Endodermal cell (in vitro differentiated cells): ENCODE measurements around the gene ERCC1. TPM values are rescaled to one million over a fixed set of nuclear protein-coding genes. Genes with fewer than 3 reads are reported as not detected.

Experiments
- DNase-seq: peaks from one replicate; pipeline ENCODE4 v3.0.0-alpha.2; 2017
- H3K27ac ChIP-seq: 2 replicates; pipeline ENCODE4 v1.5.1; 2013; ENCODE audit warnings: mild to moderate bottlenecking, low read depth, low read length, moderate library complexity
- H3K27me3 ChIP-seq: 2 replicates; pipeline ENCODE4 v1.6.1; 2013; ENCODE audit warnings: mild to moderate bottlenecking, low read length, moderate library complexity; ENCODE audit not compliant: insufficient read depth, control insufficient read depth, poor library complexity, severe bottlenecking
- H3K36me3 ChIP-seq: 2 replicates; pipeline ENCODE4 v1.7.0; 2013; ENCODE audit warnings: mild to moderate bottlenecking, low read length, moderate library complexity; ENCODE audit not compliant: control insufficient read depth, insufficient read depth
- H3K4me1 ChIP-seq: one replicate; pipeline ENCODE4 v1.7.0; 2013; ENCODE audit warnings: low read length; ENCODE audit not compliant: control insufficient read depth, insufficient read depth
- H3K4me3 ChIP-seq: 2 replicates; pipeline ENCODE4 v1.5.1; 2013; ENCODE audit warnings: mild to moderate bottlenecking, low read length, moderate library complexity
- H3K9ac ChIP-seq: 2 replicates; pipeline ENCODE4 v1.6.1; 2013; ENCODE audit warnings: mild to moderate bottlenecking, low read length, moderate library complexity; ENCODE audit not compliant: poor library complexity, severe bottlenecking; ENCODE audit errors: extremely low read depth
- H3K9me3 ChIP-seq: 2 replicates; pipeline ENCODE4 v1.6.1; 2013; ENCODE audit warnings: mild to moderate bottlenecking, low read length, moderate library complexity; ENCODE audit not compliant: control insufficient read depth
- H3K27ac Mint-ChIP-seq: 2 replicates; pipeline ENCODE4 v1.8.0; 2020; ENCODE audit warnings: mixed read lengths
- H3K27me3 Mint-ChIP-seq: 2 replicates; pipeline ENCODE4 v1.8.0; 2021; ENCODE audit warnings: mild to moderate bottlenecking, mixed read lengths; ENCODE audit not compliant: insufficient read depth
- H3K36me3 Mint-ChIP-seq: 2 replicates; pipeline ENCODE4 v1.8.0; 2020; ENCODE audit warnings: low read depth, mixed read lengths
- H3K4me1 Mint-ChIP-seq: 2 replicates; pipeline ENCODE4 v1.8.0; 2020; ENCODE audit warnings: mixed read lengths
- H3K4me3 Mint-ChIP-seq: 2 replicates; pipeline ENCODE4 v1.8.0; 2020; ENCODE audit warnings: mild to moderate bottlenecking, moderate library complexity, mixed read lengths
- H3K9me3 Mint-ChIP-seq: 2 replicates; pipeline ENCODE4 v1.8.0; 2020; ENCODE audit warnings: mild to moderate bottlenecking, mixed read lengths
- CTCF ChIP-seq: fragments of 200-600 bp; sonication (generic); conservative IDR thresholded peaks from 2 replicates; pipeline ENCODE4 v1.5.0; 2021; ENCODE audit warnings: antibody characterized with exemption, mild to moderate bottlenecking
- WGBS, 2 experiments: methylation state at CpG; one replicate each; pipeline versions ENCODE4 v1.1.5 to v1.1.7; 2013; ENCODE audit warnings: missing lambda C conversion rate in 2 of 2, mixed read lengths in 1 of 2; ENCODE audit not compliant: insufficient coverage in 1 of 2, insufficient read length in 1 of 2; 5-methylcytosine and 5-hydroxymethylcytosine counted together
- total RNA-seq, 2 donors: library from RNA; stranded (reverse); fragmentation: NEBNext Ultra II Directional in 1 of 2; extraction: Animal tissue kit (Norgen Biotek cat#: 25700) in 1 of 2; gene quantifications; 2 replicates in 1 of 2; 3 replicates in 1 of 2; pipeline ENCODE4 v1.2.1, GENCODE V29; 2021

ERCC1 gene
- total RNA-seq, 2 donors from 2014 or later, result 53.5 to 63.6 TPM

GRCh38 chr19:45440873-45441654 lies 17.3 kb upstream of the ERCC1 start:
- DNase-seq, result peak; percentile 80
- 88 to 93% methylated on average over 7 to 9 of the region's 9 CpGs for WGBS, 2 experiments
- no peak overlapping the region for H3K9ac ChIP-seq

GRCh38 chr19:45440259-45440638 lies 16.5 kb upstream of the ERCC1 start:
- TF ChIP-seq CTCF, result no peak
- H3K4me1 ChIP-seq, result peaks cover 2% of the 10 kb centered on the region
- Mint-ChIP-seq H3K36me3 (no peaks in the 10 kb centered on the region), H3K9me3 (no peaks in the 10 kb centered on the region), H3K4me3 (peak overlapping the region; percentile 56), H3K27ac (no peak overlapping the region), H3K27me3 (peaks cover 5% of the 10 kb centered on the region), H3K4me1 (peaks cover 13% of the 10 kb centered on the region)
- H3K9ac ChIP-seq, result peak overlapping the region; percentile 66
- H3K36me3 ChIP-seq, result no peaks in the 10 kb centered on the region
- DNase-seq, result no peak
- H3K27me3 ChIP-seq, result no peaks in the 10 kb centered on the region
- H3K4me3 ChIP-seq, result peak overlapping the region; percentile 74
- WGBS, 2 experiments, result 67 to 90% methylated on average over 4 to 9 of the region's 9 CpGs
- no peak overlapping the region for H3K27ac ChIP-seq
- no peaks in the 10 kb centered on the region for H3K9me3 ChIP-seq

More at GRCh38 chr19:45440873-45441654, 17.3 kb upstream of the ERCC1 start:
- Mint-ChIP-seq H3K4me1 (peaks cover 13% of the 10 kb centered on the region), H3K9me3 (no peaks in the 10 kb centered on the region), H3K27me3 (peaks cover 4% of the 10 kb centered on the region), H3K36me3 (no peaks in the 10 kb centered on the region), H3K4me3 (peak overlapping the region; percentile 56), H3K27ac (no peak overlapping the region)
- no peaks in the 10 kb centered on the region for H3K9me3 ChIP-seq
- H3K4me3 ChIP-seq, result no peak overlapping the region
- no peak overlapping the region for H3K27ac ChIP-seq
- peaks cover 2% of the 10 kb centered on the region for H3K4me1 ChIP-seq
- no peaks in the 10 kb centered on the region for H3K27me3 ChIP-seq
- no peaks in the 10 kb centered on the region for H3K36me3 ChIP-seq
- no peak for TF ChIP-seq CTCF

- Mint-ChIP-seq H3K27ac (no peak overlapping the region), H3K4me3 (peak overlapping the region; percentile 56), H3K4me1 (peaks cover 11% of the 10 kb centered on the region), H3K36me3 (no peaks in the 10 kb centered on the region), H3K9me3 (no peaks in the 10 kb centered on the region), H3K27me3 (peaks cover 8% of the 10 kb centered on the region)
- peak; percentile 100 for TF ChIP-seq CTCF
- DNase-seq, result peak; percentile 87
- Histone ChIP-seq H3K4me3 (peak overlapping the region; percentile 74), H3K27me3 (no peaks in the 10 kb centered on the region), H3K9ac (peak overlapping the region; percentile 66), H3K27ac (no peak overlapping the region), H3K36me3 (no peaks in the 10 kb centered on the region), H3K4me1 (peaks cover 2% of the 10 kb centered on the region), H3K9me3 (no peaks in the 10 kb centered on the region)
- whole genome bisulfite sequencing, 2 experiments, result 1% methylated on average over 27 to 78 of the region's 78 CpGs
These were observed 16.0 kb upstream of the ERCC1 start for GRCh38 chr19:45439569-45440258.
